Activated CD8-positive, alpha-beta memory T cell treated with anti-CD3 and anti-CD28 coated beads, Interleukin-2, amount 50 U/mL, for 1 hour (primary cell): ENCODE results near the gene BNIPL.

Experiments
- DNase-seq: peaks from one replicate; pipeline ENCODE4 v3.0.0-alpha.2; 2020; ENCODE audit errors: extremely low read depth

The BNIPL gene

DNA sequence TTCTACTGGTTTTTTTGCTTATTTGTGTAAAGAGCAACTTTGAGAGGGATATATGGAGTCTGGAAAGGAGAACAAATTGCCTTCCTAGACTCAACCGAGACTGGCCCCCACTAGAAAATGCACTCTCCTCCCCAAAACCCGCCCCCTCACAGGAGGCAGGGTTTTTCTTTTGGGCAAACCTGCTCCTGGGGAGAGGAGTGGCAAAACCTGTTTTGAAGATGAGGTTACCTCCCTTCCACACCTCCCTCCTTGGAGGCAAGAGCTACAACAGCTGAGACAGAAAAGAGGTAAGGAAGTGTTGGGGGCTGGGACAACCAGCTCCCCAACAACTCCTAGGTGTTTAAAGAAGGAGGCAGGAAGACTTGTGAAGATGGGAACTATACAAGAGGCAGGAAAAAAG lies at the start of gene BNIPL:
BNIPL (plus strand) TSS at position 231 of the 400 bp plus-strand sequence; CDS start at position 371, 140 bp downstream.
- DNase-seq, result no peak

DNA sequence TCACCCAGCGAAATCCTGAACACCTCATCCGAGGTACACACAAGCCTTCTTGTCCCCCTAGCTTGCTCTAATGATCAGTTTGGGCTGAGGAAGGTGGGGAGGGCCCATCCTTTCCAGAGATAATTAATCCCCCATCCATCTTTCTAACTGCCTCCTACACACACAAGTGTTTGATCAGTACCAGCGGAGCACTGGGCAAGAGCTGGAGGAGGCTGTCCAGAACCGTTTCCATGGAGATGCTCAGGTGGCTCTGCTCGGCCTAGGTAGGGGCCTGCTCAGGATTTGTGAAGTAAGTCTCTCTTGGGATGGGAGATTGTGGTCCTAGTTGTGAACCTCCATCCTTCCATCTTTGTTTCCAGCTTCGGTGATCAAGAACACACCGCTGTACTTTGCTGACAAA lies 48.5 kb upstream of the BNIPL start:
- no peak for DNase-seq

GRCh38 chr1:150992626-150993025 lies 43.8 kb upstream of the BNIPL start:
- DNase-seq, result no peak

- DNase-seq, result no peak
Observed at GRCh38 chr1:150994248-150994647, 42.1 kb upstream of the BNIPL start.

GRCh38 chr1:150995460-150995859 lies 40.9 kb upstream of the BNIPL start:
- DNase-seq, result no peak

DNA sequence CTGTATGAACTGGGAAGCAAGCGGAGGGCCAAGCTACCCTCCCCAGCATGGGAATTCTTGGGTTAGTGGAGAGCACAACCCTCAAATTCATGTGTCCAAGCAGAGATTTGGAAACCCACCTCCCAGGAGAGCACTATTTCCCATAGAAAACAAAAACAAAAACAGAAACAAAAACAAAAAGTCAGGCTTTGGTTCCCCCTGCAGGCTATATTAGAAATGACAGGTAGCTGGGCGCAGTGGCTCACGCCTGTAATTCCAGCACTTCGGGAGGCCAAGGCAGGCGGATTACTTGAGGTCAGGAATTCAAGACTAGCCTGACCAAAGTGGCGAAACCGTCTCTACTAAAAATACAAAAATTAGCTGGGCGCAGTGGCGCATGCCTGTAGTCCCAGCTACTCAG lies 40.5 kb upstream of the BNIPL start:
- DNase-seq, result no peak

- no peak for DNase-seq
Observed at GRCh38 chr1:150997126-150997872, 39.1 kb upstream of the BNIPL start.

- DNase-seq, result no peak
Observed at GRCh38 chr1:150997949-150998348, 38.4 kb upstream of the BNIPL start.

DNA sequence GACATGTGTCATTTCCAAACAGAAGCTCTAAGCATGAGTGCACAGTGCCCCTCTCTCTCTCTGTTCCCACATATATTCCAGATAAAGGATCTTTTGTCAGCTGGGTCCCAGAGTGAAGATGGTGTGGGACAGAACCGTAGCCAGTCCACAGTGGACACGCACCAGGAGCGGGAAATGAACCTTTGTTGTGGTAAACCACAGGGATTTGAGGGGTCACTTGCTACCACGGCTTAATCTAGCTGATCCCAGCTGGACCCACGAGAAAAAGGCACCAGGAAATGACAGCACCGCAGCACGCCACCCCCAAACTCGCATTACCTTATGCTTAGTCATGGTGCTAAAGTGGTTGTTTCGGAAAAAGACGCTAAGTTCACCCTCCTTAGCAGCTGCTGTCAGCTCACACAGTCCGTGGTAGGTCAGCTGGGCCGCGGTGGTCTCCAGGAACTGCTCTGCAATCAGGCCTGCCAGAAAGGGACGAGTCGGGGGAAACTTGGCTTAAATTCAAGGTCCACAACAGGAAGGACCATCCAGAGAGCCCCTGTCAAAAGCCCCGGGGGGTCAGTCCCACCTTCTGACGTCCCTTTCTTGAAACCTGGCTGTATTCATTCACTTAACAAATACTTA lies 37.2 kb upstream of the BNIPL start:
- DNase-seq, result no peak

DNA sequence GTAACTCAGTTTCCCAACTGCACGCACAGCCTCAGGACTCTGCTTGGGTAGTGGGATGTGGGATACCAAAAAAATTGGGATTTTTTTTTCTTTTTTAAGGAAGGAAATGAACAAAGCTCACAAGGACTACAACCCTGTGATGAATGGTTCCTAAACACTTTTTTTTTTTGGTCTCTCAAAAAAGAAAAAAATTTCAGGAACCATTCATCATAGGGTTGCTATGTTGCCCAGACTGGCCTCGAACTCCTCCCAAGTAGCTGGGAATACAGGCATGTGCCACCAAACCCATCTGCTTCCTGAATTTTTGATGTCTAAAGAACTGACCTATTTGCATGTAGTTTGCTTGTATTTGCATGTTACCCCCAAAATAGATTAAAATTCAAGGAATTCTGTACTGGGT lies 36.5 kb upstream of the BNIPL start:
- no peak for DNase-seq

- DNase-seq, result no peak
Observed at GRCh38 chr1:151000408-151000807, 36.0 kb upstream of the BNIPL start.

GRCh38 chr1:151001602-151002001 lies 34.8 kb upstream of the BNIPL start:
- DNase-seq, result no peak

DNA sequence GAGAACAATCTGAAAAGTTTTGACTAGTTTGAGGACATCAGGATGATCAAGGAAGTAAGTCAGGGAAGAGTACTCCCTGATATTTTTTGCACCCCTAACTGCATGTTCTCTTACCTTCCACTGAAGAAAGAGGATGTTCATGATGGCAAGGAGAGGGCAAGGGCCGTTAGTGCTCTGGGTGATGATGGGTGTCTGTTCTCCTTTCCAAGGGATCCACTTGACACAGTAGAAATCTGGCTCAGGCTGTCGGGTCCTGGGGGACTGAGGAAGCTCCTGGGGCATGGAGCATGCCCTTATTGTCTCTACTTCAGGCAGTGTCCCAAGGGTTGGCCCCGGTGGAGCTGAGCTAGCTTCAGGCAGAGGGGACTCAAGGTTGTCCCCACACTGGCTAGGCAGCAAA lies 34.3 kb upstream of the BNIPL start:
- DNase-seq, result no peak

DNA sequence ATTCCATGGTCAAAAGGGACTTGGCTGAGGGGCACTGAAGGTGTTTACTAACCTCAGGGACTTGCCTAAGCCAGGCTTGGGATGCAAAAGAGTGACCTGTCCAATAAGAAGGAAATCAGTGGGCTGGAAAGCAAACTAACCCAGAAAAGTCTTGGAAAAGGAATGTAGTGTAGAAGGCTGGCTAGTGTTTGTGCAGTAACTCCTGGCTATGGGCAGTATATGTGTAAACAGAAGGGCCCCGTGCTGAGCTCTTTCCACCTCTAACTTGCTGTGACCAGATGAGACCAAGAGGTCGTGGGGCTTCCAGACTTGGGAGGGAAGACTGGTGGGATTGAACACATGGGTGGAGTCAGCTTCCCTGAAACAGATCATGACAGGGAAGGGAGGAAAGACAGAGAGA lies 33.8 kb upstream of the BNIPL start:
- no peak for DNase-seq

GRCh38 chr1:151003180-151003579 lies 33.2 kb upstream of the BNIPL start:
- DNase-seq, result no peak

DNA sequence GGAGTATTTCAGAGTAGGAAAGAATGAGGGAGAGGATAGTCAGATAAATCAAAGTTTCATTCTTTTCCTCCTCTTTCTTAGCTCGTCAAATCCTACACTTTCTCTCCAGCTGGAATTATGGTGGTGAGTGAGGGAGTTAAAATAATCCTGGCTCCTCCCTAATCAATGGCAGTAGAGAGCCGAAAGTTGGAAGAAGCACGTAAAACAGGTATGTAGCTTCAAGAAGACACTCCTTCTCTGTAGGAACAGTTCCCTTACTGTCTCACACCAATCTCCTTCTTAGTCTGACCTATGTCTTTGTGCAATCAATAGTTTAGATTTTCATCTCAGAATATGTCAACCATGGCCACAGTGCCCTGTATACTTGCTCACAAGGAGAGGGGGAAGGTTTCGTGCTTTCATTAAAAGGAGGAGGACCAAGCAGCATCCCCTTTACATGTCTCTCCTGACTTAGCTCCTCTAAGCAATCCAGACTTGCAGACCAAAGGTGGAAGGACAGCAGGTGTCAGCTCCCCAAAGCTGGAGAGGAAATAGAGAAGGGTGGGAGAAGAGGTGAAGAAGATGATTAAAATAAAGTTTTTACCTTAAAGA lies 30.6 kb upstream of the BNIPL start:
- DNase-seq, result no peak

DNA sequence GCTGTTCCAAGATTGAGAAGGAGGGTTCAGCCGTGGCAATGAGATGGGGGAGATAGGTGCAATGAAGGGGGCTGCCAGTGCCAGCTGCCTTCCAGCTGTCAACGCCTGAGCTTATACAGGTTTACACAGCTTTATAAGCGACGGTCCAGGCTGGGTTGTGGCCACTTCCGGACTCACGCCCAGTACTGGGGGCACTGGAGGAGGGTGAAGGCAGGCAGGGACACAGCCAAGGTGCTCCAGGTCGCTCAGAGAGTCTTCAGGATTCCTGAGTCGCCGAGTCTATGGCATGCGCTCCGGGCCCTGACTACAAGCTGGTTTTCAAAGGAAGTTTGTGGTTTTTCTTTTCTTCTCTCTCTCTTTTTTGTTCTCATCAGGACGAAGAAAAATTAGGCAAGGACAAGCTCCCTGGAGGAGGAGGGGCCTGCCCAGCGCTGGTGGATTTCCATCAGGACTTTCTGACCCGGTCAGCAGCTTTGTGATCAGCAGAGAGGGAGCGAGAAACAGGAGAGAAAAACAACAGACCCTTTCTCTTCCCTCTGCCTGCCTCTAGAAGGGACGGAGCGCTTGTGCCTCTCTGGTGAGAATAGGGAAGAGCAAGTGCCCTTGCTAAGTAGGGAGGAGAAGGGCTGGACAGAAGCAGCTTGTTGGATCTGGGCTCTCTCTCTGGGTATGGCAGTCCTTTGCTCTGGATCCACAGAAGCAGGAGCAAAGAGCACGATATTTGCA lies 29.9 kb upstream of the BNIPL start, which contains the start of gene MINDY1:
MINDY1 (minus strand) TSS at position 576 of the 726 bp plus-strand sequence. CDS start 4,285 bp downstream, outside the sequence.
- no peak for DNase-seq

- DNase-seq, result no peak
Observed at GRCh38 chr1:151007853-151008243, 28.5 kb upstream of the BNIPL start.

- DNase-seq, result peak; percentile 95
Observed at GRCh38 chr1:151008244-151009205, 27.9 kb upstream of the BNIPL start, which contains the start of gene PRUNE1. TSS of gene PRUNE1 (plus strand) at chr1:151008449. CDS start at chr1:151008633, 184 bp downstream.

DNA sequence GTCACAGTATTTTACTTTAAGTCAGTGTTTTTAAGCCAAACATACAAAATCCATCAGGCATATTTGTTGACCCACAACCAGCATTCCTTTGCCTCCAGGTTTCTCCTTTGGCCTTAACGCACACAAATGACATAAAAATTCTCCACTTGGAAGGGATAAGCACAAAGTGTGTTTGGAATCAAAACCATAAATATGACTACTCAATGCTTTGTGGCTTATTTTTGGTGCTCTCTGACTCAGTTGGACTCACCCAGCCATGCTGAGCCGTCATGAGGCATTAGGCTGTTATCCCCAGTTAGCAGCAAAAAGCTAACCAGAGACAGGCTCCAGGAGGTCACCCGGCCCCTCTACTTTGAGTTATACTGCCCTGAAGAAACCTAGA lies 27.2 kb upstream of the BNIPL start:
- DNase-seq, result no peak

DNA sequence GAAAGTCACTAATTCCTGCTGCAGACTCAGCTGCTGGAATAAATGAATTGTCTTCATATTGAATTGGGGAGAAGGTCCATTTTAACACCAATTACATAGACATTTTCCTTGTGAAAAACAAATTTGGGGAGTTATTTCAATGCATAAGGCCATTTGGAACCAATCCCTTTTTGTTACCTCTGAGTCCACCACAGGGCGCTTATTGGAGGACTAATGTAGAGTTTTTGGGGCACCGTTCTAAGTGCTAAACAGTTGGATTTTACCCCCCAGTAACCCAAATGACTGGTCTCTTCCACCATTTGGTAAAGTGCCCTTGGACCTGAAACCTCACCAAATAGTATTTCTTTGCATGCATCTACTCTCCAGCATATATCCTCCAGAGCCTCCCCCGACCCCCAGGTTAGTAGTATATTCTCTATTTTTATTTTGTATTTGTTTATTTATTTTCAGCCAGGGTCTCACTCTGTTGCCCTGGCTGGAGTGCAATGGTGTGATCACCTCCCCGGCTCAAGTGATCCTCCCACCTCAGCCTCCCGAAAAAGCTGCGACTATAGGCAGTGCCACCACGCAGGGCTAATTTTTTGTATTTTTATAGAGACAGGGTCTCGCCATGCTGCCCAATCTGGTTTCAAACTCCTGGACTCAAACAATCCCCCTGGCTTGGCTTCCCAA lies 26.6 kb upstream of the BNIPL start:
- no peak for DNase-seq
